ENCODE data around the gene LINGO3. TPM values are rescaled to one million over a fixed set of nuclear protein-coding genes. Genes with fewer than 3 reads are reported as not detected.

The LINGO3 gene
- total RNA-seq, 2 donors from 2014 or later = 0.20 to 1.0 TPM

DNA sequence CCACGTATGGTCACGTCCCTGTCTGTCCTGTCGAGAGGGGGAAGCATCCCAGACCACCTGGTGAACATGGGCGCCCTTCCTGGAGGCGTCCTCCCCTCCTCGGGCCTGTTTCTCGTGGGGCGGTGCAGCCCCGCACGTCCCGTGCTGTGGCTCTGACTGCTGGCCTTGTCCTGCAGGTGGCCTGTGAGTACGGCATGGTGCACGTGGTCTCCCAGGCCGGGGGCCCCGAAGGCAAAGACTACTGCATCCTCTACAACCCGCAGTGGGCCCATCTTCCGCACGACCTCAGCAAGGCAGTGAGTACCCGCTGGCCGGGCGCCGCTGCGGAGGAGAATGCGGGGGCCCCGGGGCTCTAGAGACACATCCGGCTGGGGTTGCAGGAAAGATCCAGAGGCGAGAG is 26.5 kb upstream of the LINGO3 start:
- Histone ChIP-seq H3K4me3 (ENCODE audit: low read length) (no peak overlapping the region), H3K9ac (ENCODE audit: extremely low read depth, low read length, poor library complexity, severe bottlenecking) (no peak overlapping the region), H3K9me3 (ENCODE audit: control insufficient read depth, low read length) (no peaks in the 10 kb centered on the region), H3K4me1 (ENCODE audit: control insufficient read depth, insufficient read depth, low read length) (peaks cover 4% of the 10 kb centered on the region), H3K36me3 (ENCODE audit: control insufficient read depth, insufficient read depth, low read length) (peaks cover 18% of the 10 kb centered on the region), H3K27me3 (ENCODE audit: control insufficient read depth, insufficient read depth, low read length, poor library complexity, severe bottlenecking) (no peaks in the 10 kb centered on the region), H3K27ac (ENCODE audit: low read depth, low read length) (no peak overlapping the region)
- no peak overlapping the region for H3K4me3 Mint-ChIP-seq
- H3K27ac Mint-ChIP-seq = no peak overlapping the region
- TF ChIP-seq, protein P1, sequence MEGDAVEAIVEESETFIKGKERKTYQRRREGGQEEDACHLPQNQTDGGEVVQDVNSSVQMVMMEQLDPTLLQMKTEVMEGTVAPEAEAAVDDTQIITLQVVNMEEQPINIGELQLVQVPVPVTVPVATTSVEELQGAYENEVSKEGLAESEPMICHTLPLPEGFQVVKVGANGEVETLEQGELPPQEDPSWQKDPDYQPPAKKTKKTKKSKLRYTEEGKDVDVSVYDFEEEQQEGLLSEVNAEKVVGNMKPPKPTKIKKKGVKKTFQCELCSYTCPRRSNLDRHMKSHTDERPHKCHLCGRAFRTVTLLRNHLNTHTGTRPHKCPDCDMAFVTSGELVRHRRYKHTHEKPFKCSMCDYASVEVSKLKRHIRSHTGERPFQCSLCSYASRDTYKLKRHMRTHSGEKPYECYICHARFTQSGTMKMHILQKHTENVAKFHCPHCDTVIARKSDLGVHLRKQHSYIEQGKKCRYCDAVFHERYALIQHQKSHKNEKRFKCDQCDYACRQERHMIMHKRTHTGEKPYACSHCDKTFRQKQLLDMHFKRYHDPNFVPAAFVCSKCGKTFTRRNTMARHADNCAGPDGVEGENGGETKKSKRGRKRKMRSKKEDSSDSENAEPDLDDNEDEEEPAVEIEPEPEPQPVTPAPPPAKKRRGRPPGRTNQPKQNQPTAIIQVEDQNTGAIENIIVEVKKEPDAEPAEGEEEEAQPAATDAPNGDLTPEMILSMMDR (conservative IDR thresholded peaks at IDR 0.05) = no peak
- 95 to 96% methylated on average over 15 to 27 of the region's 27 CpGs for WGBS, 2 experiments (ENCODE audit: insufficient coverage in 1 of 2, insufficient read length in 1 of 2)
- DNase-seq = no peak
- H3K36me3 Mint-ChIP-seq (ENCODE audit: low read depth) = peaks cover 20% of the 10 kb centered on the region
- H3K27me3 Mint-ChIP-seq (ENCODE audit: insufficient read depth) = no peaks in the 10 kb centered on the region
- peaks cover 19% of the 10 kb centered on the region for H3K4me1 Mint-ChIP-seq
- H3K9me3 Mint-ChIP-seq = peaks cover 8% of the 10 kb centered on the region

GRCh38 chr19:2333807-2334211 is 25.9 kb upstream of the LINGO3 start:
- H3K4me1 ChIP-seq (ENCODE audit: control insufficient read depth, insufficient read depth, low read length) = peaks cover 4% of the 10 kb centered on the region
- peak overlapping the region; percentile 70 for H3K27ac ChIP-seq (ENCODE audit: low read depth, low read length)
- Mint-ChIP-seq H3K9me3 (peaks cover 8% of the 10 kb centered on the region), H3K4me3 (no peak overlapping the region), H3K36me3 (ENCODE audit: low read depth) (peaks cover 20% of the 10 kb centered on the region), H3K27me3 (ENCODE audit: insufficient read depth) (no peaks in the 10 kb centered on the region), H3K4me1 (peaks cover 23% of the 10 kb centered on the region), H3K27ac (peak overlapping the region; percentile 85)
- 87 to 90% methylated on average over 9 to 11 of the region's 11 CpGs for WGBS, 2 experiments (ENCODE audit: insufficient coverage in 1 of 2, insufficient read length in 1 of 2)
- no peak for DNase-seq
- no peaks in the 10 kb centered on the region for H3K9me3 ChIP-seq (ENCODE audit: control insufficient read depth, low read length)
- H3K9ac ChIP-seq (ENCODE audit: extremely low read depth, low read length, poor library complexity, severe bottlenecking) = no peak overlapping the region
- TF ChIP-seq, protein P1 (conservative IDR thresholded peaks at IDR 0.05) = peak; percentile 56
- H3K4me3 ChIP-seq (ENCODE audit: low read length) = no peak overlapping the region
- no peaks in the 10 kb centered on the region for H3K27me3 ChIP-seq (ENCODE audit: control insufficient read depth, insufficient read depth, low read length, poor library complexity, severe bottlenecking)
- H3K36me3 ChIP-seq (ENCODE audit: control insufficient read depth, insufficient read depth, low read length) = peaks cover 18% of the 10 kb centered on the region

DNA sequence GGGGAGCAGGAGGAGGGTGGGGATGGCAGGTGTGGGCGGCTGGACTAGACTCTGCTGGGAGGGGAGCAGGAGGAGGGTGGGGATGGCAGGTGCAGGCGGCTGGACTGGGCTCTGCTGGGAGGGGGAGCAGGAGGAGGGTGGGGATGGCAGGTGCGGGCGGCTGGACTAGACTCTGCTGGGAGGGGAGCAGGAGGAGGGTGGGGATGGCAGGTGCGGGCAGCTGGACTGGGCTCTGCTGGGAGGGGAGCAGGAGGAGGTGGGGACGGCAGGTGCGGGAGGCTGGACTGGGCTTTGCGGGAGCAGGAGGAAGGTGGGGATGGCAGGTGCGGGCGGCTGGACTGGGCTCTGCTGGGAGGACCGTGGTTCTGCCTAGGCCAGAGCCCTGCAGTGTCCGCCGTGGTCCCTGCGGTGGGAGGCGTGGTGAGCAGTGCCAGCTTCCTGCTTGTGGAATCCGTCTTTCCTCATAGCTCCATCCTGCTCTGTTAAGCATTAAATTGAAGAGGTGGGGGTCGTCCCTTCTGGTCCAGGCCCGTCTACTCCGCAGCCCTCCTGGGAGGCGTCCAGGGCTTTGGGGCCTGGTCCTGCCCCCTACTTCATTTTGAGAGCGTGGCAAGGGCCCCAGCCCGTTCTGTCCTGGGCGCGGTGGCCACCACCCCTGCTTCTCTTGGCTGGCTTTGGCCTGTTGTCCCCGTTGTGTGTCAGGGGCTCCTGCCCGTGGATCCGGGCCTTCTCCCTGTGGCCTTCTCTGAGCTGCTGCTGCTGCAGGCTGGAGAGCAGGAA is 25.3 kb upstream of the LINGO3 start:
- peak overlapping the region; percentile 70 for H3K27ac ChIP-seq (ENCODE audit: low read depth, low read length)
- H3K36me3 ChIP-seq (ENCODE audit: control insufficient read depth, insufficient read depth, low read length) = peaks cover 18% of the 10 kb centered on the region
- no peak for DNase-seq
- Mint-ChIP-seq H3K9me3 (peaks cover 8% of the 10 kb centered on the region), H3K4me1 (peaks cover 23% of the 10 kb centered on the region), H3K27me3 (ENCODE audit: insufficient read depth) (no peaks in the 10 kb centered on the region), H3K27ac (peak overlapping the region; percentile 85), H3K36me3 (ENCODE audit: low read depth) (peaks cover 20% of the 10 kb centered on the region), H3K4me3 (no peak overlapping the region)
- H3K4me3 ChIP-seq (ENCODE audit: low read length) = no peak overlapping the region
- H3K4me1 ChIP-seq (ENCODE audit: control insufficient read depth, insufficient read depth, low read length) = peaks cover 4% of the 10 kb centered on the region
- 94 to 95% methylated on average over 18 to 27 of the region's 27 CpGs for WGBS, 2 experiments (ENCODE audit: insufficient coverage in 1 of 2, insufficient read length in 1 of 2)
- TF ChIP-seq, protein P1 (conservative IDR thresholded peaks at IDR 0.05) = no peak
- H3K9me3 ChIP-seq (ENCODE audit: control insufficient read depth, low read length) = no peaks in the 10 kb centered on the region
- no peaks in the 10 kb centered on the region for H3K27me3 ChIP-seq (ENCODE audit: control insufficient read depth, insufficient read depth, low read length, poor library complexity, severe bottlenecking)
- no peak overlapping the region for H3K9ac ChIP-seq (ENCODE audit: extremely low read depth, low read length, poor library complexity, severe bottlenecking)
